GM10248 (cell line): ENCODE data around the gene MLXIP.

Experiments
- CTCF ChIA-PET: fragments of 300-600 bp; sonication (Branson Sonifier 250); formaldehyde crosslinking; extraction: SDS; loops from one replicate; lab custom pipeline; 2021; ENCODE audit warnings: antibody characterized with exemption; lab: Yijun Ruan, JAX
- POLR2A ChIA-PET: fragments of 350-650 bp; sonication (Branson Sonifier 250); formaldehyde crosslinking; extraction: SDS; loops from one replicate; lab custom pipeline; 2020; ENCODE audit warnings: antibody characterized with exemption; lab: Yijun Ruan, JAX
- DNase-seq: peaks from one replicate; pipeline ENCODE4 v3.0.0; 2012; ENCODE audit errors: extremely low spot score
- CTCF ChIP-seq: IDR thresholded peaks from 2 replicates; pipeline ENCODE4 v1.5.1; 2012; ENCODE audit warnings: mild to moderate bottlenecking, low read depth; ENCODE audit errors: extremely low read depth, missing control alignments, control extremely low read depth

Gene MLXIP

GRCh38 chr12:122086641-122087285, 8.2 kb downstream of the MLXIP start:
- DNase-seq, result no peak
- ChIA-PET CTCF (no interaction called here), POLR2A (no interaction called here)
- no peak for TF ChIP-seq CTCF

GRCh38 chr12:122087431-122088178, 9.0 kb downstream of the MLXIP start:
- POLR2A ChIA-PET, result no interaction called here
- CTCF ChIA-PET, result interaction anchor here (0.6 to 2.3 kb wide), 8 partner anchors 9 to 293 kb away, joined by 3 to 9 read pairs (median 5); partner anchors contain the start of genes MLXIP and RHOF
- TF ChIP-seq CTCF, result no peak

GRCh38 chr12:122088179-122088810, 9.7 kb downstream of the MLXIP start:
- no peak for DNase-seq
- ChIA-PET CTCF (interaction anchor here (0.6 to 2.3 kb wide), 10 partner anchors 10 to 294 kb away, joined by 3 to 9 read pairs (median 4); partner anchors contain the start of genes CFAP251, MLXIP and RHOF), POLR2A (no interaction called here)
- TF ChIP-seq CTCF, result no peak

More at GRCh38 chr12:122087431-122088178, 9.0 kb downstream of the MLXIP start:
- DNase-seq, result no peak

GRCh38 chr12:122089077-122089476, 10.5 kb downstream of the MLXIP start:
- no peak for TF ChIP-seq CTCF
- ChIA-PET CTCF (interaction anchor here (0.8 to 2.3 kb wide), 6 partner anchors 10 to 295 kb away, joined by 3 to 9 read pairs (median 6); partner anchors contain the start of genes CFAP251, MLXIP and RHOF), POLR2A (interaction anchor here (0.6 to 0.7 kb wide), 2 partner anchors 9 to 44 kb away, joined by 4 to 6 read pairs; no protein-coding TSS in a partner anchor)
- no peak for DNase-seq

- TF ChIP-seq CTCF, result no peak
- ChIA-PET CTCF (interaction anchor here (0.7 to 1.0 kb wide), 2 partner anchors 10 to 11 kb away, joined by 3 read pairs; no protein-coding TSS in a partner anchor), POLR2A (no interaction called here)
- no peak for DNase-seq
These were observed 12.4 kb downstream of the MLXIP start for GRCh38 chr12:122090759-122091515.
